ENCODE measurements around the gene NIN.
"Not testable (repeated sequence)": the region's sequence is repeated elsewhere in the genome, so short reads cannot be mapped to it uniquely, and the experiment has no call there.

NIN gene

DNA sequence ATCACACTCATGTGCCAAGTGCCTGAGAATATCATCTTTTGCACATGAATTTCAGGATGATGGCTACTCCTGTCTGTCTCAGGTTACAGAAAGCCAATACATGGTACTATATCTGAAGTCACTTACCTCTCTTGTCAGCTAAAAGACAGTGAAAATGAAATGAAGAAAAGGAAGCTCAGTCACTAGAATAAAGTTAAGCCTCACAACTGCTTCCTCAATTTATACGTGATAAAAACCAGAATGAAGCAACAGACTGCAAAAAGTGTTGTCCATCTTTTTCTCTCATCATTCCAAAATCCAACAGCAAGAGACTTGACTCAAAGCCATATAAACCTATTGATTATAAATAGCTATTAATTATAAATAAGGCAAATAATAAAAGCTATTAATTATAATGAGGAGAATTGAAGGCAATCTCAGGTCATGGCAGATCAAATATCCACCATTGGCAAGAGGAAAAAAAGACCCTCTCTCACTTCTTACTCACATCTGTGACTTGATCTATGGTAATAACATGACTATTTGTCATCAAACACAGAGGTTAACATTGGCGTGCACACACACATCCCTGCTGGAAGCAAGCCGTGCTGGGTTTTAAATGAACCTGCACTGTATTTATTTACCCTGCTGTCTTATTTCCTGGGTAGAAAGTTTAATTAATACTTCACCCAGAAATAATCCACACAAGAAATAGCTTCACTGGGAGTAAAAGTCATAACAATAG is 10.0 kb downstream of the NIN start:
- no peak for DNase-seq (ENCODE audit: low read depth in 2 of 2)

DNA sequence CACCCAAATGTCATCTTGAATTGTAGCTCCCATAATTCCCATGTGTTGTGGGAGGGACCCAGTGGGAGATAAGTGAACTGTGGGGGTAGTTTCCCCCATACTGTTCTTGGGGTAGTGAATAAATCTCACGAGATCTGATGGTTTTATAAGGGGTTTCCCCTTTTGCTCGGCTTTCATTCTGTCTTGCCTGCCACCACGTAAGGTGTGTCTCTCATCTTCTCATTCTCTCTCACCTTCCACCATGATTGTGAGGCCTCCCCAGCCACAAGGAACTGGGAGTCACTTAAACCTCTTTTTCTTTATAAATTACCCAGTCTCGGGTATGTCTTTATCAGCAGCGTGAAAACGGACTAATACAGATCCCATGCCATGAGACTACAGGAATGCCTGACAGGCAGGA is 11.7 kb downstream of the NIN start:
- not testable (repeated sequence) for DNase-seq (ENCODE audit: low read depth in 2 of 2)

DNA sequence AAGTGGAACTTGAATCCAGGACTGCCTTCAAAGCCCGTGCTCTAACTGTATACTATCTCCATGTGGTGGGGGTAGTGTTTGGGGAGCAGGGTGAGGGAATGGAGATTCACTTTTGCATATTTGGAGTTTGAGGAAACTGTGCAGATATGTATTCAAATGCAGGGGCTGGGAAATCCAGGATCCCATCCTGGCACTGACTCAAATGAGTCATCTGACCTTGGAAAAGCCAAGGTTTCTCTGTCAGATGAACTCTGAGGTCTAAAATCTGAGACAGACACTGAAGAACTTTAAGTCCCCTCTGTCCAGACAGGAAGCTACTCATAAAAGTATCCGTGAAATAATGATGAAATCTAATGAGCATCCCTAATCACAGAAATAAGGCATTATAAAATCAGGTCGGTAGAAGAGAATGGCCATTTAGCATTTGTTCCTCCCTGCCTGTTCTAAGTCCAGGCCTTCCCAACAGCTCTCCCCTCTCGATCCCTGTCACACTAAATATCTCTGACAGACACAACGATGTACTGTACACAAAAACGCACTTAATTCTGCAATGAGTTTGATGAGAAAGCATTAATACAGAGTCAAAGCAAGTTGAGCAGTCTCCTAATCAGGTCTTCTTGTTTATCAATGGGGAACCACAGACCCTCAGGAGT is 14.4 kb downstream of the NIN start:
- DNase-seq (ENCODE audit: low read depth in 2 of 2): no peak

DNA sequence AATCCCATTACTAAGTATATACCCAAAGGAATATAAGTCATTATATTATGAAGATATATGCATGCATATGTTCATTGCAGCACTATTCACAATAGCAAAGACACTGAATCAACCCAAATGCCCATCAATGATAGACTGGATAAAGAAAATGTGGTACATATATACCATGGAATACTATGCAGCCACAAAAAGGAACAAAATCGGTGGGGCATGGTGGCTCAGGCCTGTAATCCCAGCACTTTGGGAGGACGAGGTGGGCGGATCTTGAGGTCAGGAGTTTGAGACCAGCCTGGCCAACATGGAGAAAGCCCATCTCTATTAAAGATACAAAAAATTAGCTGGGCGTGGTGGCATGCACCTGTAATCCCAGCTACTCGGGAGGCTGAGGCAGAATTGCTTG is 15.4 kb downstream of the NIN start:
- DNase-seq (ENCODE audit: low read depth in 2 of 2): not testable (repeated sequence)

DNA sequence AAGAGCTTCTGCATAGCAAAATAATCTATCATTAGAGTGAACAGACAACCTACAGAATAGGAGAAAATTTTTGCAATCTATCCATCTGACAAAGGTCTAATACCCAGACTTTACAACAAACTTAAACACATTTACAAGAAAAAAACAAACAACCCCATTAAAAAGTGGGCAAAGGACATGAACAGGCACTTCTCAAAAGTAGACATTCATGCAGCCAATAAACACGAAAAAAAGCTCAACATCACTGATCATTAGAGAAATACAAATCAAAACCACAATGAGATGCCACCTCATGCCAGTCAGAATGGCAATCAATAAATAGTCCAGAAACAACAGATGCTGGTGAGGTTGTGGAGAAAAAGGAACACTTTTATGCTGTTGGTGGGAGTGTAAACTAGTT is 15.9 kb downstream of the NIN start:
- DNase-seq (ENCODE audit: low read depth in 2 of 2): not testable (repeated sequence)

DNA sequence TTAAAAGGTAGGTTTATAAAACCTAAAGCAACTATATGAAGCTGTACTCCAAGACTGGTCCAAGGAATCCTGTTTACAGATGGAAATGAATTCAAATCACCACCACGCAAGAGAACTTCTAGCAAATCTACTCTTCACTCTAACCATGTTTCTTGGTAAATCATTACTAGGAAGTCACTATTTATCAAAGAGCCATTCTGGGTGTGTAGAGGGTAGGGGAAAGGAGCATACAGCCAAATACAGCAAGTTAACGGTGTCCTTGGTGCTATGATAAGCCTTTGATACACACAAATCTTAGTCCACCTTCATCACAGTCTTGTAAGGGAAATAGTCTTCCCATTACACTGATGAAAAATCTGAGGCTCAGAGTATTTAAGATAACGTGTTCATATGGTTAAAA is 16.8 kb downstream of the NIN start:
- DNase-seq (ENCODE audit: low read depth in 2 of 2): no peak

DNA sequence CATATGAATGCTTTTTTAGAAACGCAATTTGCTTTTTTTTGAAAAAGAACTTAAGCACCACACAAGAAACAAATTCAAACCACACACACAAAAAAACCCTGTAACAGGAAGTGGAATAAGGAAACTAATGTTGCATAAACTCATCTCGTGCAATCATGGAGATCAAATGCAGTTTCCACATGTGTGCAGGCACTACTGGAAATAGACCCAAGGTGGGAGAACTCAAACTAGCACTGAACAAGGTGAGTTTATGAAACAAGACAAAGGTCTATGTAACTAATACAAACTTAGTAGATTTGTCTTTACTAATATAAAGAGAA is 17.5 kb downstream of the NIN start:
- no peak for DNase-seq (ENCODE audit: low read depth in 2 of 2)

DNA sequence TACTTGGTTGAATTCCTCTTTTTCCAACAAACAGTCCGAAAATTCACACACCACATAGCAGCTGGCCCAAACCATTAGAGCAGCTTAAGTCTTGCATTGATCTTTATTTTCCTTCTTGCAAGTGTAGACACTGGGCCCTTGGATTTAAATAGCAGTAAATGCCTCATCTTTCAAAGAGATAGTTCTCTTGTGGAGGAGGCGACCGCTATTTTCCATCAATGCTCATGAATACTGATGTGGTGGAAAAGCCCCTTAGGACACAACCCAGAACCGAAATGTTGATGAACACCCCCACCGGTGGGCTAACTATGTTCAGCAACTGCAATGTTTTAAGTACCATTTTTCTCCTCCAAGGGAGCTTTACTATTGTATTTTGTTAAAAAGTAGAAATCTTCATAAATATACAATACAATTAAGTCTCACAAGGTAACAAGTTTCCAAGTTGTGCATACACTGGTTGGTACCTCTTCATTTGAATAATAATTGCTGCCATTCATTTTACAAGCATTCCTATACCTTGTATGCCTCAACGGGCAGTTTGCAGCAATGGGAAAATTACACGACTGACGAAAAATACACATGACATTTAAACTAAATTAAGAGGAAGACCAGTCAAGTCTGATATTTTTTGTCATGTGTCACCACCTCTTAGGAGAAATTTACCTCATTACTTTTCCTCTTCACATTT is 18.0 kb downstream of the NIN start:
- DNase-seq (ENCODE audit: low read depth in 2 of 2): no peak

DNA sequence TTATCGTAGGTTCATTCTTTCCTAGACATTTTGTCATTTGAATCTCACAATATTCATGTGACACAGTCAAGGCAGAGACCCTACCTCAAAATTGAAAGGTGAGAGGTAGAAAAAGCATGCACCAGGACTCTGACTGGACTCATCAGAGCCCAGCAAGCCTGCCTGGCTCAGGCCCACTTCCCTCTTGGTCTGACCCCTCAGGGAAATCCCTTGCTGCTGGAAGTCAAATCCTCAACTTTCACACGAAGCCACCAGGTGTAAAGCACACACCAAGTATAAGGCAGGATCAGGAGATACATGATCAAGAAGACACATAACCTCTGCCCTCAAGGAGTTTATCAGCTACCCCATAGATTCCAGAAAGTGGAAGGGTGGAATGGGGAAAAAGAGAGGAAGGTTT is 18.8 kb downstream of the NIN start:
- no peak for DNase-seq (ENCODE audit: low read depth in 2 of 2)

DNA sequence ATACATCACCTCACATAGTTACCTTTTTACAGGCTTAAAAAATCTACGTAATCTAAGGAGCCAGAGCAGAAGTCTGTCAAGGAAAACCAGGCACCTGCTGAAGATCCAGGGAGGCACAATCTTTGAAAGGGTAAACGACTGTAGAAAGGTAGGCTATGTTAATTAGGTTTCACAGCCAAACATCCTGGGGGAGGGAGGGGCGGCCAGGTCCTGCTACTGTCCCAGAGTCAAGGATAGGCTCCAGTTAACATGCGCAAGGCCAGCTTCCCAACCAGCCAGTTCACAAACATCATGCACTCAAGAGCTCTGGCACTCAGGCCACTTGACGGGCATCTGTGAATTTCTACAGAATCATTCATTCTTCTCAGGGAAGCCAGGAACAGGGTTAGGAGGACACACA is 22.9 kb downstream of the NIN start:
- no peak for DNase-seq (ENCODE audit: low read depth in 2 of 2)

DNA sequence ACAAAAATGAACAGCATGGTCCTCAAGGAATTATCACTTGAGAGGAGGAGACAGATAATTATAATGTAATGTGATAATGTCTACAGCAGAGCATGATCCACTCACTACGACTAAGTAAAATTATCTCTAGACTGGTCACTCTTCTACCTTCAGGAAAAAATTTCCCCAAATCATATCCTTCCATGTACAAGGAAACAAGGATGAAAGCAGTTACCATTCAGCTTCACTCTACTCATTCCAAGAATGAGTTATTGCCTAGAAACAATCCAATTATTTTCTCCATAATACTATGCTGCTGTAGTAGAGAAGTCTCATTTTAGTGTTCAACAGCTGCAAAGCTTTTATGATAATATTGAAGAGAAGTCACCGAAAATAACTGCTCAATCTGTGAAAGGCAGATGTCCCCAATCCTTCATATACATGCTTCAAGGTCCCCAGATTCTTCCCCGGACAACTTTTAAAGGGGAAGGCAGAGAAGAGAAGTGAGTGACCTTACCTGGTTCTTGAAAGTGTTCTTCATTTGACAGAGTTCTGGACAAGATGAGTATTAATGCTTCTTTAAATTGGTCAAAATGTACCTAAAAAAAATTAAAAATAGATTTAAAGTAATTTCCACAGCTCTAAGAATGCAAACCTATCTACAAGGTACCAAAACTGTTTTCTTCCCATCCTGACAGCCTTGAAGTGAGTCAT is 24.6 kb downstream of the NIN start:
- no peak for DNase-seq (ENCODE audit: low read depth in 2 of 2)

DNA sequence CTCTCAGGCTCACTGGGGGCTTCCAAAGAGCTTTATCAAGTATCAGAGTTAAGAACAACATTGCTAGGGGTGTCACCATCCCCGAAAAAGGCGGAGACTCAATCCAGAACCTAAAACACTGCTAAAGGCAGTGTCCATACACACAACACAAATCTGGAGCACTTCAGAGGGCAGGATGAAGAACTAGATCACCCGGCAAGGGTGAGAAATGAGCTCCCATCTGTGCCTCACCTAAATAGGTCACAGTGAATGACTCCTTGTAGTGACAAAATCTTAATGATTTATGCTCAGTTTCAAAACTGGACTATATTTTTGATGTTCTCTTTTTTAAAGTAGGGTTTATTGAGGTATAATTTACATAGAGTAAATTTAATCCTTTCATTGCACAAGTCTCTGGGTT is 25.6 kb downstream of the NIN start:
- no peak for DNase-seq (ENCODE audit: low read depth in 2 of 2)

DNA sequence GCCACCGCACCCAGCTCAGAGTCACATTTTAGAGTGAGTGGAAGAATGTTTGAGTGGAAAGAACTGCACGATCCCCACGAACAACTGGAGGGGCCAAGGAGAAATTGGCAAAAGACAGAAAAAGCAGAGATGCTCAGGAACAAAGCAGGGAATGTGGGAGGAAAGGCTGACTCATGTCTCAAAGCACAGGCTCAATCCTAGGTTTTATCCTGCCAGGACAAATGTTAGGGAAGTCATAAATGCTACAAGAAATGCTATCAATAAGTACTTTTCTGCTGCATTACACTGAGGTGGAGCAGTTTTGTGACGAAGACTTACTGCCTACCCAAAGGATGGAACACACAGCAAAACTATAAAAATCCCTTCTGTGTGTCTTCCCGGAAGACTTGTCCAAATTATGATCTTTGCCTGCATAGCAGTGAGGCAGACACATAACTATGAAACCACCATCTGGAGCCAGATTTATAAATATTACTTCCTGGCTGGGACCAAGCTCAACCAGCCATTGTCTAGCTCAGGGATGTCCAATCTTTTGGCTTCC is 26.7 kb downstream of the NIN start:
- DNase-seq (ENCODE audit: low read depth in 2 of 2): no peak

DNA sequence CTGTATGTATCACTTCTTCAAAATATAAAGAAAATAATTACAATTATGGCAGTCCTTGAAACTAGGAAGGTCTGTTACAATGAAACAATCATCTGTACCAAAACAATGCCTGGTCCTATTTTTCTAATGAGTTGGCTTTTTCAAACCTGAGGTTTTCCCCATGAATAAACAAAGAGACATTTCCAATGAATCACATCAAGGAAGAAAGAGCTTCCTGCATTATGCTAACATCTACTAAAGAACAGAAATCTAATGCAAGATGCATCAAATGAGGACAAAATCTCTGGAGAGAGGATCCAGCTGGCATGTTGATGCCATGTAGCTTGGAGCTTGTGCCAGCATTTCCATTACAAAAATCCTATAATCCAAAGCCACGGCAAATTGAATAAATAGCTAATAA is 29.3 kb downstream of the NIN start:
- DNase-seq (ENCODE audit: low read depth in 2 of 2): no peak

DNA sequence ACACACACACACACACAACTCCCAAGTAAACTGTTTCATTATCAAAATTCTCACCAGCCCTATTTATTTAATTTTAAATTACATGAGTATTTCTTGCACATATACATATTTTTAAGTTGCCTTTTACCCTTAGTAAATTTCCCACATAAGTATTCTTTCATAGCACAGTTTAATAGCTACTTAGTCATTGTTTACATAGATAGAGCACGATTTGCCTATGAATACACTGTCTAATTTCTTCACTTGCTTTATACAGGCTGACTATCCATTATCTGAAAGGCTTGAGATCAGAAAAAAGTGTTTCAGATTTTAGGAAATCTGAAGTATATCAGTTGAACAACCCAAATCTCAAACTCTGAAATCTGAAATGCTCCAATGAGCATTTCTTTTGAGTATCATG is 30.9 kb downstream of the NIN start:
- no peak for DNase-seq (ENCODE audit: low read depth in 2 of 2)

DNA sequence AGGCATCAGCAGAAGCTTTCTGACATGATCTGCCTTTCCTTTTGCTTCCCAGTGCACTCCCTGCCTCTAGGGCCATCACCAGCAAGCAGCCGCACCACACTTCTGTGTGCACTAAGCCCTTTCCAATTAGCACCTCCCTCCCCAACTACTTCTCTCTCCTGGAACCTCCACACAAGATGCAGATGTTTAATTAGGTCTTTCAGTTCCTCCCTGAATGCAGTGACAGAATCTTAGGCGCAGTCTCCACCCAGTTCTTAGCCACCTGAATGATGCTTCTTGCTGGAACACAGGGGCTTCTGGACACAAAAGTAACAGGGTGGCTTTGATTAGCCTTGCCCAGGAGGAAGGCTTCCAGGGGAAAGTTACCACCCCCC is 32.9 kb downstream of the NIN start:
- DNase-seq (ENCODE audit: low read depth in 2 of 2): no peak

DNA sequence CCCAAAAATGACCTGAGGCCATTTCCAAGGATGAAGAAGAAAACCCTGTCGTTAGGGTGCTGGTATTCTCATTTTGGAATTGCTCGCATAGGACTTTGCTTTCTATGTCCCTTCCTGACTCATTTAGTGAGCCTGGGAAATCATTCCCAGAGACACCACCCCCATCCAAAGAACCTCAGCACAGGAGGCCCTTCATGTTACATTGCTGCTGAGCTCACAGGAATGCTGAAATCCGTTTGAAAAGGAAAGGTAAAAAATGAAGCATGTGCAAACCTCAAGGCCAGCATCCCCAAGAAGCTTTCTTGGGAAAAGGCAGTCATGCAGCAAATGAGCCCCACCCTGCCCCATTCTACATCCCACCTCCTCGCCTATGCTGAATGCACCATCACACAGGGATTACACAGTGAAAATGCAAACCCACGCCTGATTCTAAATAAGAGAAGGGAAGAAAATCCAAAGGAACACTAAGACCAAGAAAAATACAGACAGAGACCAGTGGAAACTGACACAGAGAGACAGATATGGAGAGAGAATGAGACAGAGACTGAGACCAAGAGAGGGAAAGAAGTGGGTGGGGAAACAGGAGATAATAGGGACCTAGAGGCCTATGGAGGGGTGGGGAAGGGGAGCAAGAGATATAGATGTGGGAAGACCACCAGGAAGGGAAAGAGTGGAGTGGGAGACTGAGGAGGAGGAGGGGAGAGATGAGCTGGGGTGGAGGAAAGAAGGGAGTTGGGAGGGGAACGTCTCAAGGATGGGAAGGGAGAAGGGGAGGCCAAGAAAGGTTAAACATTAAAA is 33.5 kb downstream of the NIN start:
- no peak for DNase-seq (ENCODE audit: low read depth in 2 of 2)

DNA sequence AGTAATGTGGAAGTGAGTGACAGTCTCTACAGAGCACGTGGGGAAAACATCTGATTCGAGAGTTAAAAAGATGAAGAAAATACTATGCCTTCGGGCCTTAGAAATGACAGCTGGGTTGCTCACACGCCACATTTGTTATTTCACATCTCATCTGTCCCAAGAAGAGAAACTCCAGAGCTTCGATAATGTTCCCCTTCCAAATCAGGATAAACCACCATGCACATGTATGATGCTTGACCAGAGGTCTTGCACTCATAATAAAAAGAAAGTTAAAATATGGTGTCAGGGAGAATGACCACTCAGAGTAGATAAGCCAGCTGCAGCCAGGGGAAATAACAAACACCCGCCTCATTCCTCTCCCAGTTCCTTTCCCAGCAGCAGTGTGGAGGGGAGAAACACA is 34.6 kb downstream of the NIN start:
- no peak for DNase-seq (ENCODE audit: low read depth in 2 of 2)

DNA sequence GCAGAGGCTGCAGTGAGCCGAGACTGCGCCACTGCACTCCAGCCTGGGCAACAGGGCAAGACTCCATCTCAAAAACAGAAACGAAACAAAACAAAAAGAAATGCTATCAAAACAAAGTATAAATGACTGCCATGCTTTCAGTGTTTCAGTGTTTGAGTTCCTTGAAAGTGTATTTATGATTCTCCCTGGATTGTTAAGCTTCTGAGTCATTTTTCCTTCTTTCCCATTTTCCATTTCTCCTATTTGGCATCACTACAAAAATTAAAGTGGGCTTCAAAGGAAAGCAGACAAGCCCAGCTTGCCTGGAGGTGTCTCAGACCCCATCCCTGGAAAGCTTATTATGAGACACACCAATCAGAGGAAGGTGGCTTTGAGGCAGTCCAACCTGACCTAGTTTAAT is 35.1 kb downstream of the NIN start:
- no peak for DNase-seq (ENCODE audit: low read depth in 2 of 2)

DNA sequence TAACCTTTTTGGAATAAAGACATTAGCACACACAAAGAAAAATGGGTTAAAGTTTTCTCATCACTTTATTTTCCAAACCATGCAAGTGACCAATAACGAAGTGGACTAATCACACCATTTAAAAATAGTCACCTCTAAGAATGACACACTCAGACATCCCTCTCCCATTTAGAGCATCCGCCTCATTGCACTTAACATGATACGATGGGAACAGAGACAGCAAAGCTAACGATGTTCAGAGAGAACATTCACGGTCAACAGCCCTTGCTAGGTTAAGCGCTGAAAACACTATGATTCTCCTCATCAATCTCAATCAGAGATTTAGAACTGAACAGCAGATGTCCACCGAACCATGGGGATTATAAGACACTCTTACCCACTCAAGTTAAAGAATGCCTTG is 35.8 kb downstream of the NIN start:
- no peak for DNase-seq (ENCODE audit: low read depth in 2 of 2)

DNA sequence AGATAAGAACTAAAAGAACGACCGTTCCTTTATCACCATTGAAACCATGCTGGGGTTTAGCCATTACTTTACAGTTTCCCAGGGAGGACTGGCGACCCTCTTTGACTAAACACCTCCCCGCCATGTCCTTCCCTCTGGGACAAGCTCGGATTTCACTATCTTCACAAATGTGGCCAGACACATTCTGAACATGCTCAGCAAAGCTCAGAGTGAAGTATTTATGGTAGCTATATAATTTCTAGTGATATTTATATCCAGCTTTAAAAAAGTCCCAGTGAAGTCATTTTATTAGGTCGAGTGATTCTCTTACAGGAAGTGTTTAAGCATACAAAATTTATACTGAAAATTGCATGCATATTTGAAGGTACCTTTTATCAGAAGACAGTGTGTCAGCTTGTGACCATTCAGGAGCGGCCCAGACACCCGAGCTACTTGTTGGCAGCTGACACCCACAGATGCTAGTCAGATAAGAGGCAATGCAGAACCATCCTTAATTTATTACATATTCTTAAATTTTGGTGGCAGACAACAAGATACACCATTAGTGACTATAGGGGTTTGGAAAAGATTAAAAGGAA is 36.8 kb downstream of the NIN start:
- no peak for DNase-seq (ENCODE audit: low read depth in 2 of 2)
